Calu3 (cell line): ENCODE results near the gene NIPSNAP2. TPM values are rescaled to one million over a fixed set of nuclear protein-coding genes. Genes with fewer than 3 reads are reported as not detected.
"Not testable (repeated sequence)": the region's sequence is repeated elsewhere in the genome, so short reads cannot be mapped to it uniquely, and the experiment has no call there.

ENCODE experiments used
- BruUV-seq: library from RNA; stranded (reverse); fragments of 400-500 nt; replicated peaks from 2 replicates; lab custom pipeline; 2021; lab: Mats Ljungman, UMichigan
- CTCF ChIA-PET: fragments of 300-600 bp; sonication (Branson Sonifier 250); formaldehyde crosslinking; loops from one replicate; lab custom pipeline; 2022; ENCODE audit warnings: antibody characterized with exemption; lab: Charles Lee
- DNase-seq: peaks from one replicate; pipeline ENCODE4 v3.0.0; 2022
- H3K27ac Mint-ChIP-seq: one replicate; pipeline ENCODE4 v1.8.0; 2022; ENCODE audit warnings: mixed read lengths; ENCODE audit not compliant: unreplicated experiment
- H3K27me3 Mint-ChIP-seq: one replicate; pipeline ENCODE4 v1.8.0; 2022; ENCODE audit warnings: mixed read lengths; ENCODE audit not compliant: unreplicated experiment
- H3K36me3 Mint-ChIP-seq: one replicate; pipeline ENCODE4 v1.8.0; 2022; ENCODE audit warnings: mild to moderate bottlenecking, moderate library complexity, mixed read lengths; ENCODE audit not compliant: insufficient read depth, unreplicated experiment
- H3K4me1 Mint-ChIP-seq: one replicate; pipeline ENCODE4 v1.8.0; 2022; ENCODE audit warnings: mild to moderate bottlenecking, low read depth, mixed read lengths; ENCODE audit not compliant: unreplicated experiment
- H3K4me3 Mint-ChIP-seq: one replicate; pipeline ENCODE4 v1.8.0; 2022; ENCODE audit warnings: mild to moderate bottlenecking, low read depth, moderate library complexity, mixed read lengths; ENCODE audit not compliant: unreplicated experiment
- H3K9me3 Mint-ChIP-seq: one replicate; pipeline ENCODE4 v1.8.0; 2022; ENCODE audit warnings: low read depth, mixed read lengths; ENCODE audit not compliant: unreplicated experiment
- CTCF ChIP-seq: fragments of 200-600 bp; IDR thresholded peaks from one replicate; pipeline ENCODE4 v1.8.0; 2022; ENCODE audit warnings: antibody characterized with exemption; ENCODE audit not compliant: unreplicated experiment
- intact Hi-C: fragments of 100-400 bp; cut with micrococcal nuclease; formaldehyde crosslinking; loops from one replicate; pipeline ENCODE4 v1.10.0; 2022; ENCODE audit not compliant: unreplicated experiment
- total RNA-seq: library from RNA; stranded (reverse); gene quantifications from 2 replicates; pipeline ENCODE4 v1.2.3, GENCODE V29; 2022

Gene NIPSNAP2
- total RNA-seq, 1 experiment from 2014 or later: 93.8 TPM

GRCh38 chr7:55939514-55940123, 24.8 kb upstream of the NIPSNAP2 start:
- intact Hi-C loops: no loop called here
- no peak for DNase-seq
- CTCF ChIA-PET: no interaction called here
- H3K36me3 Mint-ChIP-seq: peaks cover 4% of the 10 kb centered on the region
- no TSS peak for BruUV-seq
- H3K4me3 Mint-ChIP-seq: no peak overlapping the region
- H3K9me3 Mint-ChIP-seq: peaks cover 19% of the 10 kb centered on the region
- no peak overlapping the region for H3K27ac Mint-ChIP-seq
- no peak for TF ChIP-seq CTCF
- H3K4me1 Mint-ChIP-seq: no peaks in the 10 kb centered on the region
- no peaks in the 10 kb centered on the region for H3K27me3 Mint-ChIP-seq

- Mint-ChIP-seq H3K4me3 (no peak overlapping the region), H3K9me3 (peaks cover 8% of the 10 kb centered on the region), H3K36me3 (peaks cover 17% of the 10 kb centered on the region), H3K4me1 (no peaks in the 10 kb centered on the region), H3K27ac (no peak overlapping the region), H3K27me3 (no peaks in the 10 kb centered on the region)
- no TSS peak for BruUV-seq
- CTCF ChIA-PET: no interaction called here
- no peak for DNase-seq
- no peak for TF ChIP-seq CTCF
- intact Hi-C loops: no loop called here
Measured at GRCh38 chr7:55946545-55946944, 17.8 kb upstream of the NIPSNAP2 start.

GRCh38 chr7:55951637-55952351, 12.6 kb upstream of the NIPSNAP2 start, which contains the start of gene MRPS17:
Gene MRPS17, plus strand, starts transcription at chr7:55951877. Its CDS starts 1,319 bp downstream, at chr7:55953196.
- peak; percentile 99 for DNase-seq
- Mint-ChIP-seq H3K4me3 (peak within 1 kb of the TSS; percentile 100), H3K27ac (peak within 1 kb of the TSS; percentile 99), H3K36me3 (peaks cover 53% of the 10 kb centered on the region), H3K27me3 (no peaks in the 10 kb centered on the region), H3K4me1 (peaks cover 9% of the 10 kb centered on the region), H3K9me3 (peaks cover 2% of the 10 kb centered on the region)
- TF ChIP-seq CTCF: no peak
- intact Hi-C loops: no loop called here
- TSS peak; percentile 43 for BruUV-seq
- CTCF ChIA-PET: interaction anchor here (0.7 kb wide), 1 partner anchor 222 kb away, joined by 4 read pairs; no protein-coding TSS in a partner anchor

GRCh38 chr7:55952352-55952671, 12.1 kb upstream of the NIPSNAP2 start:
- intact Hi-C loops, H3K9me3 Mint-ChIP-seq: not testable (repeated sequence)

More at GRCh38 chr7:55952352-55952671, 12.1 kb upstream of the NIPSNAP2 start:
- H3K4me3 Mint-ChIP-seq: peak overlapping the region; percentile 100
- H3K27me3 Mint-ChIP-seq, H3K4me1 Mint-ChIP-seq, DNase-seq, CTCF ChIA-PET, BruUV-seq: not testable (repeated sequence)
- H3K36me3 Mint-ChIP-seq: peaks cover 56% of the 10 kb centered on the region
- H3K27ac Mint-ChIP-seq: peak overlapping the region; percentile 99
